ENCODE data around the gene SNPH.
A peak's percentile ranks its signal among the peaks of the same experiment; 100 is the strongest.
"Not testable (repeated sequence)": the region's sequence is repeated elsewhere in the genome, so short reads cannot be mapped to it uniquely, and the experiment has no call there.

SNPH gene
- 28.2 to 33.2 reads per million in 2 donors for total RNA-seq

- peak; percentile 68 for DNase-seq
Measured at GRCh38 chr20:1266167-1266973, at the start of gene SNPH. SNPH (plus strand) TSS chr20:1266294; CDS start chr20:1296240, 29,946 bp downstream.

DNA sequence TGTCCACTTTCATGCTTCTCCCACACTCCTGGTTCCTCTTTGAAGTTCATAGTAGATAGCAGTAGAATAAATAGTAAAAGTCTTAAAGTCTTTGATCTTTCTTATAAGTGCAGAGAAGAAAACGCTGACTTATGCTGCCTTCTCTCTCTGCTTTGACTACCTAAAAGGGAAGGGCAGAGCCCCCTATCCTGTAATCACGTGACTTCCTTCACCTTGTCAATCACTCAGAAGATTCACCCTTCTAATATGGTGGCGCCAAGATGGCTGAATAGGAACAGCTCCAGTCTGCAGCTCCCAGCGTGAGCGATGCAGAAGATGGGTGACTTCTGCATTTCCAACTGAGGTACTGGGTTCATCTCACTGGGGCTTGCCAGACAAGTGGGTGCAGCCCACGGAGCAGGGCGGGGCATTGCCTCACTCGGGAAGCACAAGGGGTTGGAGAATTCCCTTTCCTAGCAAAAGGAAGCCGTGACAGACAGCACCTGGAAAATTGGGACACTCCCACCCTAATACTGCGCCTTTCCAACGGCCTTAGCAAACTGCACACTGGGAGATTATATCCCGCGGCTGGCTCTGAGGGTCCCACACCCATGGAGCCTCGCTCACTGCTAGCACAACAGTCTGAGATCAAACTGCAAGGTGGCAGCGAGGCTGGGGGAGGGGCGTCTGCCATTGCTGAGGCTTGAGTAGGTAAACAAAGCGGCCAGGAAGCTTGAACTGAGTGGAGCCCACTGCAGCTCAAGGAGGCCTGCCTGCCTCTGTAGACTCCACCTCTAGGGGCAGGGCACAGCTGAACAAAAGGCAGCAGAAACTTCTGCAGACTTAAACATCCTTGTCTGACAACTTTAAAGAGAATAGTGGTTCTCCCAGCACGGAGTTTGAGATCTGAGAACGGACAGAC, 49.3 kb upstream of the SNPH start:
- not testable (repeated sequence) for DNase-seq

DNA sequence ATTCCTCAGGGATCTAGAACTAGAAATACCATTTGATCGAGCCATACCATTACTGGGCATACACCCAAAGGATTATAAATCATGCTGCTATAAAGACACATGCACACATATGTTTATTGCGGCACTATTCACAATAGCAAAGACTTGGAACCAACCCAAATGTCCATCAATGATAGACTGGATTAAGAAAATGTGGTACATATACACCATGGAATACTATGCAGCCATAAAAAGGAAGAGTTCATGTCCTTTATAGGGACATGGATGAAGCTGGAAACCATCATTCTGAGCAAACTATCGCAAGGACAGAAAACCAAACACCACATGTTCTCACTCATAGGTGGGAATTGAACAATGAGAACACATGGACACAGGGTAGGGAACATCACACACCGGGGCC, 43.3 kb upstream of the SNPH start:
- not testable (repeated sequence) for DNase-seq

GRCh38 chr20:1224205-1224890, 41.7 kb upstream of the SNPH start:
- DNase-seq: no peak

GRCh38 chr20:1225263-1225782, 40.8 kb upstream of the SNPH start:
- no peak for DNase-seq

DNA sequence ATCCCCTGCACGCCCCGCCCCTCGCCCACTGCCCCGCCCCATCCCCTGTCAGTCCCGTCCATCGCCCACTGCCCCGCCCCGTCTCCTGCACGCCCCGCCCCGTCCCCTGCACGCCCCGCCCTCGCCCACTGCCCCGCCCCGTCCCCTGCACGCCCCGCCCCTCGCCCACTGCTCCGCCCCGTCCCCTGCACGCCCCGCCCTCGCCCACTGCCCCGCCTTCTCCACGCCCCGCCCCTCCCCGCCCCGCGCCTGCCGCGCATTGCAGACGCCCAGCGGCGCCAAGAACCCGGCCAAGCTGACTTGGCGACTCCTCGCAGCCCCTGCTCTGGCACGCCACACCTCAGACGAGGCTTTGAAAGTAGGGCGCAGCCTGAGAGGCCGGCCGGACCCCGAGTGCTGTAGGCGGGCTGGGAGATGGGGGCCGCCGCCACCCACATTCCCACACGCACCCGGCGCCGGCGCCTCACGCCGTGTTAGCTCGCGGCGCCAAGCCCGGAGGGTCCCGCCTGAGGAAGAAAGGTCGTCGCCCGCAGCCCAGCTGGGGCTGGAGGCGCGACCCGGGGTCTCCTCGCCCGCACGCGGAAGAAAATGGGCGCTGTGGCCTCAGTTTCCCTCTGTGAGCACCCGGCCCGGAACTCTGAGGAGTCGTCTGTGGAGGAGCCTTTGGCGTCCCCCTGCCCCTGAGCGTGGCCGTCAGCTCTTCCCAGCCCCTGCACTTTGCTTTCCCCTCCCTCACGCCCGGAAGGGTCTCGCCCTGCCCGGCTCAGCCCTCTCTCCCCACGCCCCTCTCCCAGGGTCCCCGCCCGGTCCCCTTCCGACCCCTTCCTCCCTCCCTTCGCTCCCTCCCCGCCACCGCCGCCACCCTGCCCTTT, 40.1 kb upstream of the SNPH start, which contains the start of gene RAD21L1:
RAD21L1 (plus strand) TSS at position 262 of the 872 bp plus-strand sequence. CDS start 2,410 bp downstream, outside the sequence.
- peak; percentile 78 for DNase-seq

- no peak for DNase-seq
Measured at GRCh38 chr20:1229541-1229940, 36.6 kb upstream of the SNPH start.

DNA sequence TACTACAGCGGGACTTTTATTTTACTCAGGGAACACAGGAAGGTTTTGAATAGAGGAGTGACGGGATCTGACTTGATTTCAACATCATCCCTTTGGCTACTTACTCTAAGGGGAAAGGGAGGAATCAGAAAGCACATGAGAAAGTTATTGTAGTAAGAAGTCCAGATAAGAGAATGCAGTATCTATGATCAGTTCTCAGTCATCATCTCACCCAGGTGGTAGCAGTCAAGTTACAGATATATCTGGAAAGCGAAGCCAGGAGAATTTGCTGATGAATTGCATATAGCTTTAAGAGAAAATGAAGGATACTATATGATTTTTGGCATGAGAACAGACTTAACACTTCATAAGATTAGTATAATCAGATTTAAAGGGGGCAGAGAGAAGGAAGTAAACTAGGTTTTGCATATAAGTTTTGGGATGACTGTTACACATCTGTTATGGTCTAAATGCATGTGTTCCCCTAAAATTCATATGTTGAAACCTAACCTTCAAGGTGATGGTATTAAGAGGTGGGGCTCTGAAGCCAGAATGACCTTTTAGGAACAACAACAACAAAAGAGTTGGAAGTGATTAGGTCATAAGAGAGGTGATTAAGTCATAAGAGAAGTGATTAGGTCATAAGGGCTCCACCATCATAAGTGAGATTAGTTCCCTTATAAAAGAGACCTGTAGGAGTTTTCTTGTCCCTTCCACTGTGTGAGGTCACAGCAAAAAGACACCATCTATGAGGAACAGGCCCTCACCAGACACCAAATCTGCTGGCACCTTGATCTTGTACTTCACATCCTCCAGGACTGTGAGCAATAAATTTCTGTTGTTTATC, 33.6 kb upstream of the SNPH start:
- DNase-seq: no peak

GRCh38 chr20:1240549-1240948, 25.5 kb upstream of the SNPH start:
- no peak for DNase-seq

- no peak for DNase-seq
Measured at GRCh38 chr20:1241456-1241855, 24.6 kb upstream of the SNPH start.

- DNase-seq: no peak
Measured at GRCh38 chr20:1242099-1242498, 24.0 kb upstream of the SNPH start.

DNA sequence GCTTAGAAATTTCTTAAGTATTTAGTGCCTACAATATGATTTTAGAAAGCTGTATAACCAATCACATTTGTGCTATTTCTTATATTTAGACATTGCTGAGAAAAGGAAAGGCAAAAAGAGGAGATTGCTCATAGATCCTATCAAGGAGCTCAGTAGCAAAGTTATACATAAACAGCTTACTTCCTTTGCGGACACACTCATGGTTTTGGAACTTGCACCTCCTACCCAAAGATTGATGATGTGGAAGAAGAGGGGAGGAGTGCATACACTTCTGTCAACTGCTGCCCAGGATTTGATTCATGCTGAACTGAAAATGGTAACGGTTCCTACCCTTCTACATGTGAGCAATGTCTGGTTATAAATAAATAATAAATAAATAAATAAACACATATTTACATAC, 23.6 kb upstream of the SNPH start:
- DNase-seq: no peak

- no peak for DNase-seq
Measured at GRCh38 chr20:1245578-1245977, 20.5 kb upstream of the SNPH start.

- no peak for DNase-seq
Measured at GRCh38 chr20:1247689-1248088, 18.4 kb upstream of the SNPH start.

- DNase-seq: not testable (repeated sequence)
Measured at GRCh38 chr20:1250282-1250681, 15.8 kb upstream of the SNPH start.

DNA sequence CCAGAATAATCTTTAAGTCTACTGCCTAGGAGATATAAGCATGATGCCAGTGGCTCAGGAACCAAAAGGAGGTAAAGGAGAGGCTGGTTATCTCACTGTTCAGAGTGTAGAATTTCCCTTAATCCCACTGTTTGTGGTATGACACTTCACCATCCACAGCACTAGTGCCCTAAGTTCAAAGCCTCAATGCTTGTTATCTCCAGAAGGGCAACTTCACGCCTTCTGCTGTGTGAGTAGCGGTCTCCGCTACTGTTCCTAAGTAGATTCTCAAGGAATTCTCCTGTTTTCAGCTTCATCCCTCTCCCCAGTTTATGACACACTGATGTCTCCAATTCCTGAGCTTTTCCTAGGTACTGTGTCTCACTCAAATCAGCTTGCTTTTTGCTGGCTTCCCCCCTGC, 13.7 kb upstream of the SNPH start:
- DNase-seq: no peak

GRCh38 chr20:1254254-1254653, 11.8 kb upstream of the SNPH start:
- no peak for DNase-seq

DNA sequence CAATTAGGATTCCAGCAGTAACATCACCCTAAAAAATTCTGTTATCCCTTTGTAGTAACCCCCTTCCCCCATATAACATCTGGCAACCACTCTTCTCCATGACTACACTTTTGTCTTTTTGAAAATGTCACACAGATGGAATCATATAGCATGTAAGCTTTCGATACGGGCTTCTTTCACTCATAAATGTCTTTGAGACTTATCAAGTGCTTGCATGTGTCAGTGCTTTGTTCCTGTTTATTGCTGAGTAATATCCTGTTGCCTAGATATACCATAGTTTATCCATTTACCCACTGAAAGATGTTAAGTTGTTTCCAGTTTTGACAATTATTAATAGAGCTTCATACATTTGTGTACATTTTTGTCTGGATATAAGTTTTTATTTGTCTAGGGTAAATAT, 10.4 kb upstream of the SNPH start:
- DNase-seq: no peak

DNA sequence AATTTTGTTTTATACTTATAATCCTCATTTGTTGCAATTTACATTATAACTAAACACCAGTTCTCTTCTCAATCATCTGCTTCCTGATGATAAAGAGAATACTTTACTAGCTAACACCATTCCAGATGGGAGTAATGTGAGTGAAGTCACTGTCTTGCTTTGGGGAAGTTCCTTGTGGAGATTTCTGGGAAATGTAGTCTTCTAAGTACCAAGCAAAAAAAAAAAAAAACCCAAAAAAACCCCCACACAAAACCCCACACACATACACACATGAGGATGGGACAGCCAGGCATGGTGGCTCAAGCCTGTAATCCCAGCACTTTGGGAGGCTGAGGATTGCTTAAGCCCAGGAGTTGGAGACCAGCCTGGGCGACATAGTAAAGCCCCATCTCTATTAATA, 2.2 kb upstream of the SNPH start:
- DNase-seq: no peak

- DNase-seq: no peak
Measured at GRCh38 chr20:1264727-1265126, 1.4 kb upstream of the SNPH start.

Measured in activated gamma-delta T cell (primary cell).